GM23338 (cell line): ENCODE data around the gene ZNF483. TPM values are rescaled to one million over a fixed set of nuclear protein-coding genes. Genes with fewer than 3 reads are reported as not detected.

Experiments
- ATAC-seq: fragments of 200-7000 bp; cut with Tn5 transposase; 3 replicates; pipeline ENCODE4 v1.9.1; 2020
- DNase-seq: peaks from one replicate; pipeline ENCODE4 v3.0.0-alpha.2; 2015; ENCODE audit warnings: low spot score
- H2AFZ ChIP-seq: fragments of 200-600 bp; sonication (generic); 2 replicates; pipeline ENCODE4 v1.8.0; 2016; ENCODE audit warnings: antibody characterized with exemption, mild to moderate bottlenecking, moderate library complexity
- H3F3A ChIP-seq: fragments of 200-600 bp; sonication (generic); replicated peaks from 2 replicates; pipeline ENCODE4 v1.8.0; 2017; ENCODE audit warnings: antibody characterized with exemption, mixed run types, low read depth
- H3K27ac ChIP-seq: fragments of 200-600 bp; sonication (generic); 2 replicates; pipeline ENCODE4 v1.6.1; 2016; ENCODE audit warnings: low read depth
- H3K27me3 ChIP-seq: fragments of 200-600 bp; sonication (generic); 2 replicates; pipeline ENCODE4 v1.8.0; 2016; ENCODE audit warnings: mild to moderate bottlenecking, mixed run types, moderate library complexity; ENCODE audit not compliant: insufficient read depth
- H3K36me3 ChIP-seq: fragments of 200-600 bp; sonication (generic); 2 replicates; pipeline ENCODE4 v1.8.0; 2016; ENCODE audit warnings: mild to moderate bottlenecking; ENCODE audit not compliant: insufficient read depth
- H3K4me1 ChIP-seq: fragments of 200-600 bp; sonication (generic); 2 replicates; pipeline ENCODE4 v1.8.0; 2016; ENCODE audit warnings: mild to moderate bottlenecking, moderate library complexity; ENCODE audit not compliant: insufficient read depth
- H3K4me2 ChIP-seq: fragments of 200-600 bp; sonication (generic); 2 replicates; pipeline ENCODE4 v1.7.1; 2017; ENCODE audit warnings: mixed run types
- H3K4me3 ChIP-seq: fragments of 200-600 bp; sonication (generic); 2 replicates; pipeline ENCODE4 v1.6.1; 2016; ENCODE audit warnings: mixed run types
- H3K79me2 ChIP-seq: fragments of 200-600 bp; sonication (generic); replicated peaks from 2 replicates; pipeline ENCODE4 v1.8.0; 2017; ENCODE audit warnings: mild to moderate bottlenecking; ENCODE audit not compliant: insufficient read depth
- H3K9me2 ChIP-seq: fragments of 200-600 bp; sonication (generic); 2 replicates; pipeline ENCODE4 v1.8.0; 2017; ENCODE audit not compliant: insufficient read depth
- H4K20me1 ChIP-seq: fragments of 200-600 bp; sonication (generic); replicated peaks from 2 replicates; pipeline ENCODE4 v1.8.0; 2017; ENCODE audit warnings: mild to moderate bottlenecking; ENCODE audit not compliant: insufficient read depth
- H3K27ac Mint-ChIP-seq: 2 replicates; pipeline ENCODE4 v1.8.0; 2020; ENCODE audit warnings: inconsistent platforms, mild to moderate bottlenecking, moderate library complexity, mixed read lengths
- H3K27me3 Mint-ChIP-seq: 3 replicates; pipeline ENCODE4 v1.8.0; 2022; ENCODE audit warnings: low read depth, mild to moderate bottlenecking, moderate library complexity, mixed read lengths, inconsistent platforms; ENCODE audit not compliant: insufficient read depth, poor library complexity
- H3K36me3 Mint-ChIP-seq: 3 replicates; pipeline ENCODE4 v1.8.0; 2021; ENCODE audit warnings: low read depth, mild to moderate bottlenecking, inconsistent platforms, moderate library complexity, mixed read lengths
- H3K4me1 Mint-ChIP-seq: 3 replicates; pipeline ENCODE4 v1.8.0; 2020; ENCODE audit warnings: mild to moderate bottlenecking, inconsistent platforms, mixed read lengths
- H3K4me3 Mint-ChIP-seq: 3 replicates; pipeline ENCODE4 v1.8.0; 2021; ENCODE audit warnings: moderate library complexity, mild to moderate bottlenecking, inconsistent platforms, mixed read lengths
- H3K9me3 Mint-ChIP-seq: 3 replicates; pipeline ENCODE4 v1.8.0; 2020; ENCODE audit warnings: moderate library complexity, mild to moderate bottlenecking, inconsistent platforms, mixed read lengths
- EZH2 ChIP-seq: fragments of 200-600 bp; sonication (generic); IDR thresholded peaks from one replicate; pipeline ENCODE4 v1.8.0; 2017; ENCODE audit warnings: antibody characterized with exemption, mild to moderate bottlenecking, low read depth; ENCODE audit not compliant: unreplicated experiment
- NANOG ChIP-seq: IDR thresholded peaks from 2 replicates; pipeline ENCODE4 v1.6.1; 2016; ENCODE audit warnings: antibody characterized with exemption, borderline replicate concordance
- ZNF114 ChIP-seq: fragments of 250-450 bp; sonication (Bioruptor Pico); IDR thresholded peaks from 2 replicates; pipeline ENCODE4 v1.5.0; 2020; ENCODE audit warnings: mild to moderate bottlenecking, moderate library complexity
- polyA plus RNA-seq: library from polyadenylated mRNA; unstranded; fragments of >200 nt; fragmentation: Nextera tagmentation; extraction: Ambion mirVana; gene quantifications from 2 replicates; pipeline ENCODE4 v1.2.1, GENCODE V29; 2016
- total RNA-seq: library from RNA; depleted of rRNA; stranded (reverse); fragments of >200 nt; shearing (Covaris generic); gene quantifications from 2 replicates; pipeline ENCODE4 v1.2.3, GENCODE V29; 2014
- TF ChIP-seq, protein P1 (sequence below), 2 experiments: fragments of 200-600 bp in 1 of 2; sonication (generic) in 1 of 2; conservative IDR thresholded peaks; 2 replicates each; pipeline versions ENCODE4 v1.5.1 to v1.6.1; 2016 to 2017; ENCODE audit warnings: antibody characterized with exemption in 2 of 2, low read depth in 2 of 2, mild to moderate bottlenecking in 2 of 2, moderate library complexity in 1 of 2
- TF ChIP-seq, protein P2 (sequence below): IDR thresholded peaks from one replicate; pipeline ENCODE4 v1.6.1; 2018; ENCODE audit warnings: antibody characterized with exemption; ENCODE audit not compliant: unreplicated experiment
- TF ChIP-seq, protein P3 (sequence below): fragments of 250-450 bp; sonication (Bioruptor Pico); IDR thresholded peaks from 2 replicates; pipeline ENCODE4 v1.5.0; 2020; ENCODE audit warnings: mild to moderate bottlenecking, moderate library complexity
- TF ChIP-seq, protein P4 (sequence below): IDR thresholded peaks from 2 replicates; pipeline ENCODE4 v1.6.1; 2016; ENCODE audit warnings: antibody characterized with exemption

Gene ZNF483
- total and polyA plus RNA-seq, 2 experiments from 2014 or later, result 9.7 to 112 TPM

DNA sequence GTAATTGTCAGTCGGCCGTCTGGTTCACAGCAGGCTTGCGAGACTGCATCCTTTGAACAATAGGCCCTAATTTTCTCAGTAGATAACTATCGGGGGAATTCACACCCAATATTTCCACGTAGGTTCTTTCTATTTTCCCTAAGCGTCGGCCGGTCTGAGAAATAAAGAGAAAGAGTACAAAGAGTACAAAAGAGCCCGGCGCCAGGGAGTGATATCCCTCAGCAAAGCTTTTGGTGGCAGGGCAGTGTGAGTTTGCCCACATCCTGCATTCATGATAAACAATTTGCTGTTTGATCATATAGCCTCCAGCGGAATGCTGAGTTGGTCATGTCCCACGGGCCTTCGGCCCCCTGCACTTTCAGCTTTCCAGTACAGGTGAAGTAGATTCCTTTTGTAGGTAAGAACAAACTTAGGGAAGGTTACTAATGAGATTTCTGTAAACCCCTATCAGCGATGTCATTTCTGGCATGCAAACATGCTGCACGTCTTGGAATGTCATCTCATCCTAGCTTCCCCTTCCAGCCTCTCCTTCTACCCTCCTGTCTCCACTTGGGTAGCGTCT, 79.2 kb downstream of the ZNF483 start:
- H3K27me3 ChIP-seq, result peaks cover 16% of the 10 kb centered on the region
- H3F3A ChIP-seq, result no peaks in the 10 kb centered on the region
- no peaks in the 10 kb centered on the region for H3K79me2 ChIP-seq
- H3K4me2 ChIP-seq, result no peak overlapping the region
- peak overlapping the region; percentile 80 for H2AFZ ChIP-seq
- Mint-ChIP-seq H3K4me3 (no peak overlapping the region), H3K27me3 (peaks cover 16% of the 10 kb centered on the region), H3K4me1 (no peaks in the 10 kb centered on the region; the same call in 2 of the 3 replicates), H3K9me3 (no peaks in the 10 kb centered on the region), H3K36me3 (no peaks in the 10 kb centered on the region), H3K27ac (no peak overlapping the region)
- H4K20me1 ChIP-seq, result no peaks in the 10 kb centered on the region
- no peak overlapping the region for H3K27ac ChIP-seq
- DNase-seq (no peak), ATAC-seq (no peak)
- H3K4me3 ChIP-seq, result no peak overlapping the region
- TF ChIP-seq, protein P1, sequence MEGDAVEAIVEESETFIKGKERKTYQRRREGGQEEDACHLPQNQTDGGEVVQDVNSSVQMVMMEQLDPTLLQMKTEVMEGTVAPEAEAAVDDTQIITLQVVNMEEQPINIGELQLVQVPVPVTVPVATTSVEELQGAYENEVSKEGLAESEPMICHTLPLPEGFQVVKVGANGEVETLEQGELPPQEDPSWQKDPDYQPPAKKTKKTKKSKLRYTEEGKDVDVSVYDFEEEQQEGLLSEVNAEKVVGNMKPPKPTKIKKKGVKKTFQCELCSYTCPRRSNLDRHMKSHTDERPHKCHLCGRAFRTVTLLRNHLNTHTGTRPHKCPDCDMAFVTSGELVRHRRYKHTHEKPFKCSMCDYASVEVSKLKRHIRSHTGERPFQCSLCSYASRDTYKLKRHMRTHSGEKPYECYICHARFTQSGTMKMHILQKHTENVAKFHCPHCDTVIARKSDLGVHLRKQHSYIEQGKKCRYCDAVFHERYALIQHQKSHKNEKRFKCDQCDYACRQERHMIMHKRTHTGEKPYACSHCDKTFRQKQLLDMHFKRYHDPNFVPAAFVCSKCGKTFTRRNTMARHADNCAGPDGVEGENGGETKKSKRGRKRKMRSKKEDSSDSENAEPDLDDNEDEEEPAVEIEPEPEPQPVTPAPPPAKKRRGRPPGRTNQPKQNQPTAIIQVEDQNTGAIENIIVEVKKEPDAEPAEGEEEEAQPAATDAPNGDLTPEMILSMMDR (conservative IDR thresholded peaks at IDR 0.05; ENCODE audit: low read depth in 2 of 2), result no peak
- no peak for TF ChIP-seq EZH2
- TF ChIP-seq NANOG, result no peak
- TF ChIP-seq, protein P2, sequence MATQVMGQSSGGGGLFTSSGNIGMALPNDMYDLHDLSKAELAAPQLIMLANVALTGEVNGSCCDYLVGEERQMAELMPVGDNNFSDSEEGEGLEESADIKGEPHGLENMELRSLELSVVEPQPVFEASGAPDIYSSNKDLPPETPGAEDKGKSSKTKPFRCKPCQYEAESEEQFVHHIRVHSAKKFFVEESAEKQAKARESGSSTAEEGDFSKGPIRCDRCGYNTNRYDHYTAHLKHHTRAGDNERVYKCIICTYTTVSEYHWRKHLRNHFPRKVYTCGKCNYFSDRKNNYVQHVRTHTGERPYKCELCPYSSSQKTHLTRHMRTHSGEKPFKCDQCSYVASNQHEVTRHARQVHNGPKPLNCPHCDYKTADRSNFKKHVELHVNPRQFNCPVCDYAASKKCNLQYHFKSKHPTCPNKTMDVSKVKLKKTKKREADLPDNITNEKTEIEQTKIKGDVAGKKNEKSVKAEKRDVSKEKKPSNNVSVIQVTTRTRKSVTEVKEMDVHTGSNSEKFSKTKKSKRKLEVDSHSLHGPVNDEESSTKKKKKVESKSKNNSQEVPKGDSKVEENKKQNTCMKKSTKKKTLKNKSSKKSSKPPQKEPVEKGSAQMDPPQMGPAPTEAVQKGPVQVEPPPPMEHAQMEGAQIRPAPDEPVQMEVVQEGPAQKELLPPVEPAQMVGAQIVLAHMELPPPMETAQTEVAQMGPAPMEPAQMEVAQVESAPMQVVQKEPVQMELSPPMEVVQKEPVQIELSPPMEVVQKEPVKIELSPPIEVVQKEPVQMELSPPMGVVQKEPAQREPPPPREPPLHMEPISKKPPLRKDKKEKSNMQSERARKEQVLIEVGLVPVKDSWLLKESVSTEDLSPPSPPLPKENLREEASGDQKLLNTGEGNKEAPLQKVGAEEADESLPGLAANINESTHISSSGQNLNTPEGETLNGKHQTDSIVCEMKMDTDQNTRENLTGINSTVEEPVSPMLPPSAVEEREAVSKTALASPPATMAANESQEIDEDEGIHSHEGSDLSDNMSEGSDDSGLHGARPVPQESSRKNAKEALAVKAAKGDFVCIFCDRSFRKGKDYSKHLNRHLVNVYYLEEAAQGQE, result no peak
- no peak for TF ChIP-seq ZNF114
- TF ChIP-seq, protein P3, sequence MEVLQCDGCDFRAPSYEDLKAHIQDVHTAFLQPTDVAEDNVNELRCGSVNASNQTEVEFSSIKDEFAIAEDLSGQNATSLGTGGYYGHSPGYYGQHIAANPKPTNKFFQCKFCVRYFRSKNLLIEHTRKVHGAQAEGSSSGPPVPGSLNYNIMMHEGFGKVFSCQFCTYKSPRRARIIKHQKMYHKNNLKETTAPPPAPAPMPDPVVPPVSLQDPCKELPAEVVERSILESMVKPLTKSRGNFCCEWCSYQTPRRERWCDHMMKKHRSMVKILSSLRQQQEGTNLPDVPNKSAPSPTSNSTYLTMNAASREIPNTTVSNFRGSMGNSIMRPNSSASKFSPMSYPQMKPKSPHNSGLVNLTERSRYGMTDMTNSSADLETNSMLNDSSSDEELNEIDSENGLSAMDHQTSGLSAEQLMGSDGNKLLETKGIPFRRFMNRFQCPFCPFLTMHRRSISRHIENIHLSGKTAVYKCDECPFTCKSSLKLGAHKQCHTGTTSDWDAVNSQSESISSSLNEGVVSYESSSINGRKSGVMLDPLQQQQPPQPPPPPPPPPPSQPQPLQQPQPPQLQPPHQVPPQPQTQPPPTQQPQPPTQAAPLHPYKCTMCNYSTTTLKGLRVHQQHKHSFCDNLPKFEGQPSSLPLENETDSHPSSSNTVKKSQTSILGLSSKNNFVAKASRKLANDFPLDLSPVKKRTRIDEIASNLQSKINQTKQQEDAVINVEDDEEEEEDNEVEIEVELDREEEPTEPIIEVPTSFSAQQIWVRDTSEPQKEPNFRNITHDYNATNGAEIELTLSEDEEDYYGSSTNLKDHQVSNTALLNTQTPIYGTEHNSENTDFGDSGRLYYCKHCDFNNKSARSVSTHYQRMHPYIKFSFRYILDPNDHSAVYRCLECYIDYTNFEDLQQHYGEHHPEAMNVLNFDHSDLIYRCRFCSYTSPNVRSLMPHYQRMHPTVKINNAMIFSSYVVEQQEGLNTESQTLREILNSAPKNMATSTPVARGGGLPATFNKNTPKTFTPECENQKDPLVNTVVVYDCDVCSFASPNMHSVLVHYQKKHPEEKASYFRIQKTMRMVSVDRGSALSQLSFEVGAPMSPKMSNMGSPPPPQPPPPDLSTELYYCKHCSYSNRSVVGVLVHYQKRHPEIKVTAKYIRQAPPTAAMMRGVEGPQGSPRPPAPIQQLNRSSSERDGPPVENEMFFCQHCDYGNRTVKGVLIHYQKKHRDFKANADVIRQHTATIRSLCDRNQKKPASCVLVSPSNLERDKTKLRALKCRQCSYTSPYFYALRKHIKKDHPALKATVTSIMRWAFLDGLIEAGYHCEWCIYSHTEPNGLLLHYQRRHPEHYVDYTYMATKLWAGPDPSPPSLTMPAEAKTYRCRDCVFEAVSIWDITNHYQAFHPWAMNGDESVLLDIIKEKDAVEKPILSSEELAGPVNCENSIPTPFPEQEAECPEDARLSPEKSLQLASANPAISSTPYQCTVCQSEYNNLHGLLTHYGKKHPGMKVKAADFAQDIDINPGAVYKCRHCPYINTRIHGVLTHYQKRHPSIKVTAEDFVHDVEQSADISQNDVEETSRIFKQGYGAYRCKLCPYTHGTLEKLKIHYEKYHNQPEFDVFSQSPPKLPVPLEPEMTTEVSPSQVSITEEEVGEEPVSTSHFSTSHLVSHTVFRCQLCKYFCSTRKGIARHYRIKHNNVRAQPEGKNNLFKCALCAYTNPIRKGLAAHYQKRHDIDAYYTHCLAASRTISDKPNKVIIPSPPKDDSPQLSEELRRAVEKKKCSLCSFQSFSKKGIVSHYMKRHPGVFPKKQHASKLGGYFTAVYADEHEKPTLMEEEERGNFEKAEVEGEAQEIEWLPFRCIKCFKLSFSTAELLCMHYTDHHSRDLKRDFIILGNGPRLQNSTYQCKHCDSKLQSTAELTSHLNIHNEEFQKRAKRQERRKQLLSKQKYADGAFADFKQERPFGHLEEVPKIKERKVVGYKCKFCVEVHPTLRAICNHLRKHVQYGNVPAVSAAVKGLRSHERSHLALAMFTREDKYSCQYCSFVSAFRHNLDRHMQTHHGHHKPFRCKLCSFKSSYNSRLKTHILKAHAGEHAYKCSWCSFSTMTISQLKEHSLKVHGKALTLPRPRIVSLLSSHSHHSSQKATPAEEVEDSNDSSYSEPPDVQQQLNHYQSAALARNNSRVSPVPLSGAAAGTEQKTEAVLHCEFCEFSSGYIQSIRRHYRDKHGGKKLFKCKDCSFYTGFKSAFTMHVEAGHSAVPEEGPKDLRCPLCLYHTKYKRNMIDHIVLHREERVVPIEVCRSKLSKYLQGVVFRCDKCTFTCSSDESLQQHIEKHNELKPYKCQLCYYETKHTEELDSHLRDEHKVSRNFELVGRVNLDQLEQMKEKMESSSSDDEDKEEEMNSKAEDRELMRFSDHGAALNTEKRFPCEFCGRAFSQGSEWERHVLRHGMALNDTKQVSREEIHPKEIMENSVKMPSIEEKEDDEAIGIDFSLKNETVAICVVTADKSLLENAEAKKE (CRISPR knock-in tag), result no peak
- TF ChIP-seq, protein P4, sequence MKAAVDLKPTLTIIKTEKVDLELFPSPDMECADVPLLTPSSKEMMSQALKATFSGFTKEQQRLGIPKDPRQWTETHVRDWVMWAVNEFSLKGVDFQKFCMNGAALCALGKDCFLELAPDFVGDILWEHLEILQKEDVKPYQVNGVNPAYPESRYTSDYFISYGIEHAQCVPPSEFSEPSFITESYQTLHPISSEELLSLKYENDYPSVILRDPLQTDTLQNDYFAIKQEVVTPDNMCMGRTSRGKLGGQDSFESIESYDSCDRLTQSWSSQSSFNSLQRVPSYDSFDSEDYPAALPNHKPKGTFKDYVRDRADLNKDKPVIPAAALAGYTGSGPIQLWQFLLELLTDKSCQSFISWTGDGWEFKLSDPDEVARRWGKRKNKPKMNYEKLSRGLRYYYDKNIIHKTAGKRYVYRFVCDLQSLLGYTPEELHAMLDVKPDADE, result no peak
- no peaks in the 10 kb centered on the region for H3K36me3 ChIP-seq
- H3K9me2 ChIP-seq, result no peaks in the 10 kb centered on the region
- no peaks in the 10 kb centered on the region; the same call in 1 of the 2 replicates for H3K4me1 ChIP-seq
